Esophagus muscularis mucosa (tissue), 4 donors: ENCODE data around the gene IQSEC3. TPM values are rescaled to one million over a fixed set of nuclear protein-coding genes. Genes with fewer than 3 reads are reported as not detected.
A peak's percentile ranks its signal among the peaks of the same experiment; 100 is the strongest.
"Not testable (repeated sequence)": the region's sequence is repeated elsewhere in the genome, so short reads cannot be mapped to it uniquely, and the experiment has no call there.

Experiments used
- DNase-seq: peaks from one replicate; pipeline ENCODE4 v3.0.0-alpha.2; 2017; ENCODE audit errors: extremely low spot score
- H3K27ac ChIP-seq, 4 donors: fragments of 200-600 bp; sonication (generic); replicated peaks in 1 of 4; 1 replicate in 3 of 4; 2 replicates in 1 of 4; pipeline ENCODE4 v1.5.1; 2016 to 2019; ENCODE audit warnings: mild to moderate bottlenecking in 1 of 4
- H3K27me3 ChIP-seq, 4 donors: fragments of 200-600 bp; sonication (generic); one replicate each; pipeline versions ENCODE4 v1.5.1 to v1.6.0; 2016 to 2019
- H3K36me3 ChIP-seq, 4 donors: fragments of 200-600 bp; sonication (generic); one replicate each; pipeline ENCODE4 v1.5.1; 2016 to 2019
- H3K4me1 ChIP-seq, 4 donors: fragments of 200-600 bp; sonication (generic); one replicate each; pipeline ENCODE4 v1.5.1; 2016 to 2019
- H3K4me3 ChIP-seq, 4 donors: fragments of 200-600 bp; sonication (generic); 1 replicate in 2 of 4; 2 replicates in 2 of 4; pipeline ENCODE4 v1.5.1; 2016 to 2019; ENCODE audit warnings: mild to moderate bottlenecking in 4 of 4, moderate library complexity in 1 of 4
- H3K9me3 ChIP-seq, 4 donors: fragments of 200-600 bp; sonication (generic); 1 replicate in 3 of 4; 2 replicates in 1 of 4; pipeline ENCODE4 v1.5.1; 2016 to 2019
- EP300 ChIP-seq: sonication (generic); formaldehyde crosslinking; IDR thresholded peaks from one replicate; pipeline ENCODE4 v1.6.1; 2017; ENCODE audit warnings: antibody characterized with exemption
- POLR2A ChIP-seq: fragments of 450-650 bp; IDR thresholded peaks from one replicate; pipeline ENCODE4 v1.6.1; 2017; ENCODE audit warnings: antibody characterized with exemption, moderate library complexity, mild to moderate bottlenecking, low read depth
- POLR2AphosphoS5 ChIP-seq, 2 donors: sonication (generic); formaldehyde crosslinking; IDR thresholded peaks; one replicate each; pipeline ENCODE4 v1.6.1; 2017; ENCODE audit warnings: antibody characterized with exemption in 2 of 2
- WGBS: methylation state at CpG from one replicate; pipeline ENCODE4 v1.1.5; 2018; 5-methylcytosine and 5-hydroxymethylcytosine counted together
- intact Hi-C: fragments of 100-400 bp; cut with DNase I; formaldehyde crosslinking; loops from one replicate; pipeline ENCODE4 v1.15.1; 2023
- total RNA-seq, 4 donors: library from RNA; depleted of rRNA; stranded (reverse); fragments of >200 nt; gene quantifications; one replicate each; pipeline versions ENCODE4 v1.1.0 to v1.2.1, GENCODE V29; 2016
- TF ChIP-seq, protein P1 (sequence below), 3 experiments: fragments of 200-600 bp in 2 of 3; fragments of 450-650 bp in 1 of 3; sonication (generic) in 2 of 3; IDR thresholded peaks; one replicate each; pipeline ENCODE4 v1.5.1; 2017 to 2019; ENCODE audit warnings: antibody characterized with exemption in 3 of 3, mild to moderate bottlenecking in 2 of 3, moderate library complexity in 1 of 3

Gene IQSEC3
- total RNA-seq, 4 donors from 2014 or later = 0.26 to 2.3 (median 1.4) TPM

DNA sequence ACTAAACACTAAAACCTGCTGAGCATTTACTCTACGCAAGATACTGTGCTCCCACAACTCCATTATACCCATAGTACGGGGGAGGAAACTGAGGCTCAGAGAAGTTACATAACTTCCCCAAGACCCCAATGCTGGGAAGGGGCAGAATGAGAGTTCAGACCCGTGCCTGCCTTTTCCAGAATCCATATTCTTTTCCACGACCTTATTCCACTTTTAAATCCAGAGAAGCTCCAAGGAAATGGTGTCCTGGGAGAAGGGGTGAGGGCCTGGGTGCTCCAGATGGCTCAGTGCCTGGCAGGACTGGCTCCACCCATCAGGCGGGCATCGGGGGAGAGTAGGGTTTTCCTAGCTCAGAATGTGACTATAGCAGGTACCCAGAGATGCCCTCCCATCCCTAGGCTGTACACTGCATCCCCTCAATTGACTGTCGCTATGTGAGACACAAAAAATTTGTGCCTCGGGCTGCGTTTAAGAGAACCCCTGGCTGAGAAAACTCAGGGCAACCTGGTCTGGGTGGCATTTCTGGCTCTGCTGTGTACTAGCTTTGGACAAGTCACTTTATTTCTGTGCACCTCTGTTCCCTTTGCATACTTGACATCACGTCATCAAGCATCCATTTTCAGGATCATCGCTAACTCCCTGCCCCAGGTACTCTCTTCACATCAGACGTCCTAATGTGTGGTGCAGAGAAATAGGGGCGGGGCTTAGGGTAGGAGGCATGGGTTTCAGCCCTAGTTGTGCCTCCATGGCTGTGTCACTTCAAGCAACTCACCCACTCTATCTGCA, 11.6 kb upstream of the IQSEC3 start:
- TF ChIP-seq EP300 = no peak
- TF ChIP-seq, protein P1, sequence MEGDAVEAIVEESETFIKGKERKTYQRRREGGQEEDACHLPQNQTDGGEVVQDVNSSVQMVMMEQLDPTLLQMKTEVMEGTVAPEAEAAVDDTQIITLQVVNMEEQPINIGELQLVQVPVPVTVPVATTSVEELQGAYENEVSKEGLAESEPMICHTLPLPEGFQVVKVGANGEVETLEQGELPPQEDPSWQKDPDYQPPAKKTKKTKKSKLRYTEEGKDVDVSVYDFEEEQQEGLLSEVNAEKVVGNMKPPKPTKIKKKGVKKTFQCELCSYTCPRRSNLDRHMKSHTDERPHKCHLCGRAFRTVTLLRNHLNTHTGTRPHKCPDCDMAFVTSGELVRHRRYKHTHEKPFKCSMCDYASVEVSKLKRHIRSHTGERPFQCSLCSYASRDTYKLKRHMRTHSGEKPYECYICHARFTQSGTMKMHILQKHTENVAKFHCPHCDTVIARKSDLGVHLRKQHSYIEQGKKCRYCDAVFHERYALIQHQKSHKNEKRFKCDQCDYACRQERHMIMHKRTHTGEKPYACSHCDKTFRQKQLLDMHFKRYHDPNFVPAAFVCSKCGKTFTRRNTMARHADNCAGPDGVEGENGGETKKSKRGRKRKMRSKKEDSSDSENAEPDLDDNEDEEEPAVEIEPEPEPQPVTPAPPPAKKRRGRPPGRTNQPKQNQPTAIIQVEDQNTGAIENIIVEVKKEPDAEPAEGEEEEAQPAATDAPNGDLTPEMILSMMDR (IDR thresholded peaks at IDR 0.05) = no peak
- TF ChIP-seq POLR2AphosphoS5 (IDR thresholded peaks at IDR 0.05) = no peak
- no peak for TF ChIP-seq POLR2A
- H3K27me3 ChIP-seq = peaks cover 0 to 80% (median 16%) of the 10 kb centered on the region in 4 donors
- peaks cover 0 to 18% (median 13%) of the 10 kb centered on the region in 4 donors for H3K9me3 ChIP-seq
- no peaks in the 10 kb centered on the region for H3K4me1 ChIP-seq
- H3K4me3 ChIP-seq = no peak overlapping the region
- no peak for DNase-seq
- H3K36me3 ChIP-seq = no peaks in the 10 kb centered on the region
- intact Hi-C loops = no loop called here
- WGBS = 65% methylated on average over 13 of the region's 13 CpGs
- H3K27ac ChIP-seq = no peak overlapping the region

DNA sequence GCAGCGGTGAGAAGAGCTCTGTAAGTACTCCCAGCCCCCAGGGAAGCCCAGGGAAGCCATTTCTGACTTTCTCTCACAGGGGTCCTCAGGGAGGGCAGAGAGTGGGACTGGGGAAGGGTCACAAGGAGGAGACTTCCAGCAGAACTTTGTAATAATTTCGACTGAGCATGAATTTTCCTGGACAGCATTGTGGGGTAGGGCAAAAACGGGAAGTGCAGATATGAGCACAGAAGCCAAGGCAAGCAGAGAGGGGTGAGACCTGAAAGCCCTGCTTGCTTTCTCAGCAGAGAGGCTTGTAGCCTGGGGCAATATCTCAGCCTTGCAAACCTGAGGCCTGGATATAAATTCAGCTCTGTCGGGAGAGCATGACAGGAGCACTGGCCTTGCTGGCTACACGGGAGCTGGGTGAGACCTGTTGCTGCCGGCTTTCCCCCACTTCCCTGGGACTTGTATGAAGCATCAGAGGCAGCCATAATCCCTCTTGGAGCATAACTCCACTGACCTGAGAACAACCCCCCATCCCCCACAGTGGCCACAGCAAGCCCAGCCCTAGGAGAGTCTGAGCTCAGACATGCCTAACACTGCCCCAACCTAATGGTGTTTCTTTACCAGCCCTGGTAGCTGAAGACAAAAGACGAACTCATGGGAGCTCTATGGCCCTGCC, 9.8 kb upstream of the IQSEC3 start:
- H3K27ac ChIP-seq = no peak overlapping the region

DNA sequence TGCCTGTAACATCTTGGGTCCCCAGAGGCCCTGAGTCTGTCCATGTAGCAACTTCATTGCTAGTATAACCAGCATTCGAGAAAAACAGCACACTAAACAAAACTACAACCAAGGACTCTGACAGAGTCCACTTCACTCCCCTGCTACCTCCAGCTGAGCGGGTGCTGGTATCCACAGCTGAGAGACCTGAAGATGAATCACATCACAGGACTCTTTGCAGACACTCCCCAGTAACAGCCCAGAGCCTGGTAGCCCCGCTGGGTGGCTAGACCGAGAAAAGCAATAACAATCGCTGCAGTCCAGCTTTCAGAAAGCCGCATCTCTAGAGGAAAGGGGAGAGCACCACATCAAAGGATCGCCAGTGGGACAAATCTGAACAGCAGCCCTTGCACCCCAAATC, 9.0 kb upstream of the IQSEC3 start:
- DNase-seq = no peak
- TF ChIP-seq POLR2AphosphoS5 (IDR thresholded peaks at IDR 0.05) = no peak
- no peak for TF ChIP-seq POLR2A
- TF ChIP-seq, protein P1 (IDR thresholded peaks at IDR 0.05) = no peak
- TF ChIP-seq EP300 = no peak
- H3K4me1 ChIP-seq = no peaks in the 10 kb centered on the region
- peaks cover 0 to 73% (median 16%) of the 10 kb centered on the region in 4 donors for H3K27me3 ChIP-seq
- no peak overlapping the region for H3K4me3 ChIP-seq
- 78% methylated on average over 7 of the region's 7 CpGs for WGBS
- H3K9me3 ChIP-seq = peaks cover 0 to 28% (median 13%) of the 10 kb centered on the region in 4 donors
- H3K27ac ChIP-seq = no peak overlapping the region
- H3K36me3 ChIP-seq = no peaks in the 10 kb centered on the region
- intact Hi-C loops = no loop called here

More for the DNA sequence above, 9.8 kb upstream of the IQSEC3 start:
- H3K27me3 ChIP-seq = peaks cover 0 to 78% (median 18%) of the 10 kb centered on the region in 4 donors
- TF ChIP-seq POLR2AphosphoS5 (IDR thresholded peaks at IDR 0.05) (no peak), POLR2A (no peak), EP300 (no peak)
- TF ChIP-seq, protein P1 (IDR thresholded peaks at IDR 0.05) = no peak
- H3K4me1 ChIP-seq = no peaks in the 10 kb centered on the region
- no peaks in the 10 kb centered on the region for H3K36me3 ChIP-seq
- 68% methylated on average over 7 of the region's 7 CpGs for WGBS
- no peak overlapping the region for H3K4me3 ChIP-seq
- peaks cover 0 to 26% (median 13%) of the 10 kb centered on the region in 4 donors for H3K9me3 ChIP-seq
- no peak for DNase-seq
- intact Hi-C loops = no loop called here

DNA sequence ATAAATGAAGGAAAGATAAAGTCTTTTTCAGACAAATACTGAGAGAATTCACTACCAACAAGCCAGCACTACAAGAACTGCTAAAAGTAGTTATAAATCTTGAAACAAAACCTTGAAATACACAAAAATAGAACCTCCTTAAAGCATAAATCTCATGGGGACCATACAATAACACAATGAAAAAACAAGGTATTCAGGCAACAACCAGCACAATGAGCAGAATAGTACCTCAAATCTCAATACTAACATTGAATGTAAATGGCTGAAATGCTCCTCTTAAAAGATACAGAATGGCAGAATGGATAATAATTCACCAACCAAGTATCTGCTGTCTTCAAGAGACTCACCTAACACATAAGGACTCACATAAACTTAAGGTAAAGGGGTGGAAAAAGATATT, 7.7 kb upstream of the IQSEC3 start:
- Histone ChIP-seq H3K9me3 (peaks cover 0 to 28% (median 13%) of the 10 kb centered on the region in 4 donors), H3K36me3 (no peaks in the 10 kb centered on the region), H3K27ac (no peak overlapping the region), H3K4me3 (no peak overlapping the region), H3K4me1 (no peaks in the 10 kb centered on the region), H3K27me3 (peaks cover 0 to 67% (median 16%) of the 10 kb centered on the region in 4 donors)
- intact Hi-C loops = no loop called here
- TF ChIP-seq POLR2AphosphoS5 (IDR thresholded peaks at IDR 0.05) (no peak), EP300 (no peak), POLR2A (no peak)
- TF ChIP-seq, protein P1 (IDR thresholded peaks at IDR 0.05) = no peak
- no peak for DNase-seq

DNA sequence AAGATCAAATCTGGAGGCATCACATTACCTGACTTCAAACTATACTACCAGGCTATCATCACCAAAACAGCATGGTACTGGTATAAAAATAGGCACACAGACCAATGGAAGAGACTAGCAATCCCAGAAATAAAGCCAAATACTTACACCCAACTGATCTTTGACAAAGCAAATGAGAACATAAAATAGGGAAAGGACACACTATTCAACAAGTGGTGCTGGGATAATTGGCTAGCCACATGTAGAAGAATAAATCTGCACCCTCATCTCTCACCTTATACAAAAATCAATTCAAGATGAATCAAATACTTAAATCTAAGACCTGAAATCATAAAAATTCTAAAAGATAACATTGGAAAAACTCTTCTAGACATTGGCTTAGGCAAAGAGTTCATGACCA, 4.7 kb upstream of the IQSEC3 start:
- H3K4me1 ChIP-seq, H3K4me3 ChIP-seq, intact Hi-C loops, H3K27ac ChIP-seq, DNase-seq, H3K36me3 ChIP-seq: not testable (repeated sequence)
- H3K27me3 ChIP-seq = peaks cover 0 to 38% (median 4%) of the 10 kb centered on the region in 4 donors
- H3K9me3 ChIP-seq = peaks cover 0 to 22% (median 13%) of the 10 kb centered on the region in 4 donors

DNA sequence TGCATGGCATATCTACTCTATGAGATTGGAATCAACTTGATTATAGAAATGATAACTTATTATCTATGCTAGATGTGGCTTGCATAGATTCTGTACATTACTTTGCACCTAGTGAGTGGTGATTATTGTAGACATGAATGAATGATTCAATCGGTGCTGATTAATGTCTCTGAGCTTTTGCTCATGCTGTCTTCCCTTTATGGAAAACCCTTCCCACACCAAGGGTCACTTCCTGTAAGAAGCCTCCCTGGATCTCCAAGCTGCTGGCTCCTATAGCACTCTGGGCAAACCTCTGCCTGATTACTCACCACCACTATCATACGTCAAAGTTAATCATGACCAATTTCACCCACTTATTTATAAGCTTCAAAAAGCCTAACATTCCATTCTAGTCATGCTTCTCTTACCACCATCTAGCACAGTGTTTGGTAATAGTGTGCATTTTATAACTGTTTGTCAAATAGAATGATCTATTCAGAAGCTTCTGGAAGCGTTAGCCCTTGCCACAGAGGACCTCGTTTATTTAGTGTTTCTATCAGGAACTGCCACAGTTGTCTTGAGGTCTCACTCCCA, 990 bp upstream of the IQSEC3 start:
- intact Hi-C loops, H3K4me3 ChIP-seq, H3K27ac ChIP-seq, DNase-seq, H3K9me3 ChIP-seq, H3K36me3 ChIP-seq, H3K4me1 ChIP-seq: not testable (repeated sequence)
- 60% methylated on average over 4 of the region's 4 CpGs for WGBS
- peaks cover 0 to 29% (median 7%) of the 10 kb centered on the region in 4 donors for H3K27me3 ChIP-seq

DNA sequence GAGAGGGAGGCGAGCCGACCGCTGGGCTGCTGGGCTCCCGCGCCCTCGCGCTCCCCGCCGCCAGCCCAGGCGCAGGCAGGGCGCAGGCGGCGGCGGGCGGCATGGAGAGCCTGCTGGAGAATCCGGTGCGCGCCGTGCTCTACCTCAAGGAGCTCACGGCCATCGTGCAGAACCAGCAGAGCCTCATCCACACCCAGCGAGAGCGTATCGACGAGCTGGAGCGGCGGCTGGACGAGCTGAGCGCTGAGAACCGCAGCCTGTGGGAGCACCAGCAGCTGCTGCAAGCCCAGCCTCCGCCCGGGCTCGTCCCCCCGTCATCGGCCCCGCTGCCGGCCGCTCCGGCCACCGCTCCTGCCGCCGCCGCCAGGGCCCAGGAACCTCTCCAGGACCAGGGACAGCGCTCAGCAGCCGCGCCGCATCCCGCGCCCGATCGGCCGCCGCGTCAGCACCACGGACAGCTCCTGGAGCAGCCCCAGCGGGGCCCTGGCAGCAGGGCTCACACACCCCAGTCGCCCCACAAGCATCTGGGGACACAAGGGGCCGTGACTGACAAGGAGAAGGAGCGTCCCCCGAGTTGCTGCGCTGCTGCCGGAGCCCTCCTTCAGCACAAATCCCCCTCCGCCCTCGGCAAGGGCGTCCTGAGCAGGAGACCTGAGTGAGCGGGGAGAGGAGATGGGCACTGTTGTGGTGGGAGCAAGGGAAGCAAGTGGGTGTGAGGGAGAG, 376 bp downstream of the IQSEC3 start:
- H3K36me3 ChIP-seq, H3K4me1 ChIP-seq, H3K9me3 ChIP-seq, intact Hi-C loops, H3K27ac ChIP-seq: not testable (repeated sequence)
- DNase-seq = peak; percentile 8
- H3K27me3 ChIP-seq = peaks cover 0 to 41% (median 8%) of the 10 kb centered on the region in 4 donors
- 10% methylated on average over 12 of the region's 66 CpGs for WGBS
- peak overlapping the region in 1 of 4 donors; percentile 21 for H3K4me3 ChIP-seq
